Measurements from ENCODE around the gene ITLN2. TPM values are rescaled to one million over a fixed set of nuclear protein-coding genes. Genes with fewer than 3 reads are reported as not detected.
A peak's percentile ranks its signal among the peaks of the same experiment; 100 is the strongest.
"Not testable (repeated sequence)": the region's sequence is repeated elsewhere in the genome, so short reads cannot be mapped to it uniquely, and the experiment has no call there.

Gene ITLN2
- total RNA-seq, 1 experiment from 2014 or later, result 2.4 TPM

DNA sequence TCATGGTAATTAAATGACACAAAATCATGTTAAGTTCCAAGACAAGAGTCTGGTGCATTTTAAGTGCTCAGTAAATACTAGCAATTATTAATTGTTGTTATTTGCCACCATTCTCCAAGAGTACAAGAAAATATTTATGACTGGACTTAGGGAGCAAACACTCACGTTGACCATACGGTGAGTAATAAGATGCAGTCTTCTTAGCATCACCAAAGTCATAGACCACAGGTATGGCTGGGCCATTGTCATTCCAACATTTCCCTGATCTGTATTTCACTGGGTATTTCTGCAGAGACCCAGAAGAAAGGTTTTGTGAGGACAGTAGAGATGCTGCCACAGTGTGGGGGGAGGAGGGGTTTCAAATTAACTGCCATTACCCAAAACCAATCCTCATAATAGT, 4.7 kb downstream of the ITLN2 start:
- TF ChIP-seq CTCF (conservative IDR thresholded peaks at IDR 0.05), result no peak
- peaks cover 32 to 55% of the 10 kb centered on the region in 2 experiments for H3K4me1 Mint-ChIP-seq
- Histone ChIP-seq H4K91ac (ENCODE audit: insufficient read length, low read depth, low read length) (no peak overlapping the region), H3T11ph (ENCODE audit: low read length) (no peak overlapping the region), H4K20me1 (ENCODE audit: control insufficient read depth, insufficient read depth, insufficient read length) (no peaks in the 10 kb centered on the region), H4K5ac (ENCODE audit: insufficient read length, low read depth, low read length) (no peak overlapping the region), H3K4ac (ENCODE audit: low read depth, low read length) (no peak overlapping the region), H3K9me3 (ENCODE audit: control insufficient read depth, low read depth, low read length) (no peaks in the 10 kb centered on the region), H3K9ac (ENCODE audit: extremely low read depth, insufficient read length, low read length) (no peak overlapping the region), H2BK20ac (ENCODE audit: low read depth, low read length, poor library complexity, severe bottlenecking) (no peak overlapping the region), H2BK12ac (ENCODE audit: insufficient read length, low read depth, low read length) (no peak overlapping the region), H3K27ac (ENCODE audit: insufficient read length, low read depth, low read length) (no peak overlapping the region), H2BK5ac (ENCODE audit: insufficient read length, low read length) (no peak overlapping the region), H3K23ac (ENCODE audit: insufficient read length, low read depth, low read length) (no peak overlapping the region), H3K4me1 (ENCODE audit: insufficient read depth, low read length) (peaks cover 2% of the 10 kb centered on the region; the same call in 1 of the 2 replicates), H3K4me2 (ENCODE audit: insufficient read depth, insufficient read length, low read length) (no peak overlapping the region), H3K18ac (ENCODE audit: insufficient read length, low read depth, low read length) (no peak overlapping the region), H2BK15ac (ENCODE audit: low read depth, low read length) (no peak overlapping the region), H2BK120ac (ENCODE audit: low read depth, low read length, poor library complexity, severe bottlenecking) (no peak overlapping the region), H3K79me2 (ENCODE audit: insufficient read depth, low read length) (no peaks in the 10 kb centered on the region), H3K14ac (ENCODE audit: insufficient read depth, low read length) (no peak overlapping the region), H3K79me1 (ENCODE audit: insufficient read depth, low read depth, low read length, poor library complexity, severe bottlenecking) (no peaks in the 10 kb centered on the region), H3K23me2 (ENCODE audit: insufficient read length, low read depth, low read length, poor library complexity, severe bottlenecking) (no peaks in the 10 kb centered on the region), H3K56ac (ENCODE audit: insufficient read length, low read depth, low read length) (no peak overlapping the region), H3K27me3 (ENCODE audit: insufficient read depth, low read length) (no peaks in the 10 kb centered on the region), H2AK5ac (ENCODE audit: insufficient read length, low read length) (no peak overlapping the region), H2AFZ (ENCODE audit: low read length) (no peak overlapping the region), H4K8ac (replicated peaks; ENCODE audit: insufficient read length, low read depth, low read length) (no peak overlapping the region)
- H3K4me3 Mint-ChIP-seq, result no peak overlapping the region
- H3K36me3 Mint-ChIP-seq (ENCODE audit: insufficient read depth in 1 of 3, low read depth in 3 of 3), result peaks cover 0 to 5% (median 5%) of the 10 kb centered on the region in 3 experiments; a peak in 1 of 7 replicates
- H3K9me3 Mint-ChIP-seq, result peaks cover 0 to 5% of the 10 kb centered on the region in 2 experiments; a peak in 3 of 5 replicates
- H3K27me3 Mint-ChIP-seq (ENCODE audit: low read depth), result no peaks in the 10 kb centered on the region
- DNase-seq, result no peak
- no CpG with 5 or more reads among the region's 2 CpGs for WGBS (ENCODE audit: extremely low coverage, insufficient read length, low lambda C conversion rate)
- peak overlapping the region in 1 of 3 experiments; percentile 27; a peak in 1 of 7 replicates for H3K27ac Mint-ChIP-seq

DNA sequence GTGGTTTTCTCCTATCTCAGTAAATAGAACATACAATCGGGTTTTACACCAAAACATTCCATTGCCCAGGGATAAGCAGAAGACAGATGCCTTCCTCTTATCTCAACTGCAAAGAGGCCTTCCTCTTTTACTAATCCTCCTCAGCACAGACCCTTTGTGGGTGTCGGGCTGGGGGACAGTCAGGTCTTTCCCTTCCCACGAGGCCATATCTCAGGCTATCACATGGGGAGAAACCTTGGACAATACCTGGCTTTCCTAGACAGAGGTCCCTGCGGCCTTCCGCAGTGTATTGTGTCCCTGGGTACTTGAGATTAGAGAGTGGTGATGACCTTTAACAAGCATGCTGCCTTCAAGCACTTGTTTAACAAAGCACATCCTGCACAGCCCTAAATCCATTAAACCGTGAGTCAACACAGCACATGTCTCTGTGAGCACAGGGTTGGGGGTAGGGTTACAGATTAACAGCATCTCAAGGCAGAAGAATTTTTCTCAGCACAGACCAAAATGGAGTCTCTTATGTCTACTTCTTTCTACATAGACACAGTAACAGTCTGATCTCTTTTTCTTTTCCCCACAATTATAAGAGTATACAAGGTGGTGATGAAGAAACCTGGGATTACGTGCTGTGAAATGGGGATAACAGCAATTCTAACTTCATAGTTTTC, 5.3 kb downstream of the ITLN2 start:
- H3K4me2 ChIP-seq (ENCODE audit: insufficient read depth, insufficient read length, low read length); H3K36me3 Mint-ChIP-seq (ENCODE audit: insufficient read depth in 1 of 3, low read depth in 3 of 3); H3K9me3 Mint-ChIP-seq; H2BK12ac ChIP-seq (ENCODE audit: insufficient read length, low read depth, low read length); H2BK20ac ChIP-seq (ENCODE audit: low read depth, low read length, poor library complexity, severe bottlenecking); DNase-seq; H3K23me2 ChIP-seq (ENCODE audit: insufficient read length, low read depth, low read length, poor library complexity, severe bottlenecking); H3K18ac ChIP-seq (ENCODE audit: insufficient read length, low read depth, low read length); H3K4me1 ChIP-seq (ENCODE audit: insufficient read depth, low read length); H3K27ac Mint-ChIP-seq; H3K9ac ChIP-seq (ENCODE audit: extremely low read depth, insufficient read length, low read length); H3K79me1 ChIP-seq (ENCODE audit: insufficient read depth, low read depth, low read length, poor library complexity, severe bottlenecking); H3K27me3 Mint-ChIP-seq (ENCODE audit: low read depth); H3K9me3 ChIP-seq (ENCODE audit: control insufficient read depth, low read depth, low read length); H3K4ac ChIP-seq (ENCODE audit: low read depth, low read length); H2AFZ ChIP-seq (ENCODE audit: low read length); H3K27me3 ChIP-seq (ENCODE audit: insufficient read depth, low read length); H3K27ac ChIP-seq (ENCODE audit: insufficient read length, low read depth, low read length); H2BK5ac ChIP-seq (ENCODE audit: insufficient read length, low read length); H3K14ac ChIP-seq (ENCODE audit: insufficient read depth, low read length); H4K8ac ChIP-seq (replicated peaks; ENCODE audit: insufficient read length, low read depth, low read length); H2AK5ac ChIP-seq (ENCODE audit: insufficient read length, low read length); H3K23ac ChIP-seq (ENCODE audit: insufficient read length, low read depth, low read length); H3T11ph ChIP-seq (ENCODE audit: low read length); H3K4me3 Mint-ChIP-seq; H4K91ac ChIP-seq (ENCODE audit: insufficient read length, low read depth, low read length); H2BK120ac ChIP-seq (ENCODE audit: low read depth, low read length, poor library complexity, severe bottlenecking); H3K56ac ChIP-seq (ENCODE audit: insufficient read length, low read depth, low read length); H4K20me1 ChIP-seq (ENCODE audit: control insufficient read depth, insufficient read depth, insufficient read length); H3K79me2 ChIP-seq (ENCODE audit: insufficient read depth, low read length); H2BK15ac ChIP-seq (ENCODE audit: low read depth, low read length); H4K5ac ChIP-seq (ENCODE audit: insufficient read length, low read depth, low read length): not testable (repeated sequence)
- peaks cover 27 to 50% of the 10 kb centered on the region in 2 experiments for H3K4me1 Mint-ChIP-seq
- no CpG with 5 or more reads among the region's 7 CpGs for WGBS (ENCODE audit: extremely low coverage, insufficient read length, low lambda C conversion rate)
